OCI-LY3 (cell line): Measurements from ENCODE around the gene KDM3A.

Experiments
- EZH2phosphoT487 ChIP-seq: fragments of 200-600 bp; shearing (Covaris generic); IDR thresholded peaks from 2 replicates; pipeline ENCODE4 v1.6.1; 2018; ENCODE audit warnings: antibody characterized with exemption, mixed run types, low read depth
- TF ChIP-seq, protein P1 (sequence below): fragments of 200-600, 300-600 bp; sonication (generic); IDR thresholded peaks from 2 replicates; pipeline ENCODE4 v1.5.1; 2014; ENCODE audit warnings: antibody characterized with exemption, low read length, low read depth

DNA sequence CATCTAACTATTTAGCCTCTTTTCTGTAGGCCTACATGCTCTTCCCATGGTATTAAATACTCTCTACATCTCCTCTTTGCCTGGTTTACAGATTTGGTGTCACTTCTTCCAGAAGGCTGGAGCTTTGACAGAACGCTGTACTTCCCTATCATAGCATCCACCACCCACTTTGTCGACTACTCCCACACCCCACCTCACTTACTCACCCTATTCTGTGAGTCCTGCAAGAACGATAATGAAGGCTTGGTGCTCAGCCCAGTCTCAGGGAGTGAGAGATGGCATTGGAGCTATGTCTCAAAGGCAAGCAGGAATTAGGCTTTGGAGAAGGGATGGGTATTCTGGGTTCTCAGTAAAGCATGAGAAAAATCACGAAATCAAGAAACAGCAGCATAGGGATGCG is 20.3 kb upstream of the KDM3A start:
- TF ChIP-seq, protein P1, sequence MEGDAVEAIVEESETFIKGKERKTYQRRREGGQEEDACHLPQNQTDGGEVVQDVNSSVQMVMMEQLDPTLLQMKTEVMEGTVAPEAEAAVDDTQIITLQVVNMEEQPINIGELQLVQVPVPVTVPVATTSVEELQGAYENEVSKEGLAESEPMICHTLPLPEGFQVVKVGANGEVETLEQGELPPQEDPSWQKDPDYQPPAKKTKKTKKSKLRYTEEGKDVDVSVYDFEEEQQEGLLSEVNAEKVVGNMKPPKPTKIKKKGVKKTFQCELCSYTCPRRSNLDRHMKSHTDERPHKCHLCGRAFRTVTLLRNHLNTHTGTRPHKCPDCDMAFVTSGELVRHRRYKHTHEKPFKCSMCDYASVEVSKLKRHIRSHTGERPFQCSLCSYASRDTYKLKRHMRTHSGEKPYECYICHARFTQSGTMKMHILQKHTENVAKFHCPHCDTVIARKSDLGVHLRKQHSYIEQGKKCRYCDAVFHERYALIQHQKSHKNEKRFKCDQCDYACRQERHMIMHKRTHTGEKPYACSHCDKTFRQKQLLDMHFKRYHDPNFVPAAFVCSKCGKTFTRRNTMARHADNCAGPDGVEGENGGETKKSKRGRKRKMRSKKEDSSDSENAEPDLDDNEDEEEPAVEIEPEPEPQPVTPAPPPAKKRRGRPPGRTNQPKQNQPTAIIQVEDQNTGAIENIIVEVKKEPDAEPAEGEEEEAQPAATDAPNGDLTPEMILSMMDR = no peak
- no peak for TF ChIP-seq EZH2phosphoT487
